NCI-H460 (cell line): ENCODE data around the gene FN1. TPM values are rescaled to one million over a fixed set of nuclear protein-coding genes. Genes with fewer than 3 reads are reported as not detected.
"Not testable (repeated sequence)": the region's sequence is repeated elsewhere in the genome, so short reads cannot be mapped to it uniquely, and the experiment has no call there.

Experiments used
- DNase-seq: peaks from one replicate; pipeline ENCODE4 v3.0.0-alpha.2; 2016; ENCODE audit warnings: low read depth; ENCODE audit errors: extremely low read depth
- total RNA-seq: library from RNA; depleted of rRNA; stranded (reverse); fragments of >200 nt; shearing (Covaris generic); gene quantifications from 2 replicates; pipeline ENCODE4 v1.2.3, GENCODE V29; 2014

Gene FN1
- total RNA-seq, 1 experiment from 2014 or later = 1,236 TPM

DNA sequence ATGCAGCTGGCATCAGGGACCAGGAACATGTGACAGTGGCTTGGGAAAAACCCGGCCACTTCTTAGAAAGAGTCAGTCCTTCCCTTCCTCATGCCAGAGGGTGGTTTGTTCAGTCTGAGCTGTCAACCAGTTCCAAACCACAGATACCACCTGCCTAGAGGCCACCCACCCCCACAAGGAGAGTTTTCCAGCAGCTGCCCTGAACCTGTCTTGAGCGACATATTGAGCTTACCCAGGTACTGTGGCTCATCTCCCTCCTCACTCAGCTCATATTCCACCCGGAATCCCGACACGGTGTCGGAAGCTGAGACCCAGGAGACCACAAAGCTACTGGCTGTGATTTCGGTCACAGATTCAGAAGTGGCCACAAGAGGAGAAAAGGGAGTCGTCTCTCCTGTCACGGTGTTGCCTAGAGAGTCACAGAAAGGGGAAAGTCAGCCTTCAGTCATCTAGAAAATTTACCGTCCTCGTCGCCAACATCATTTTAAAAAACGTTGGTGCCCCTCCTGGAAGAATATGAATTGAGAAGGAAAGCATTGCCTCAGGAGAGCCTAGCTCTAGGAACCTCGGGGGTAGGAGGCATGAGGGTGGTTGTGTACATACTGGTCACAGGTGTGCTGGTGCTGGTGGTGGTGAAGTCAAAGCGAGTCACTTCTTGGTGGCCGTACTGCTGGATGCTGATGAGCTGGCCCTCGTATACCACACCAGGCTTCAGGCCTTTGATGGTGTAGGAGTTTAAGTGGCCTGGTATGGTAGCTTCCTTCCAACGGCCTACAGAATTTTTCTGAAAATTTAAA, 26.3 kb downstream of the FN1 start:
- no peak for DNase-seq

DNA sequence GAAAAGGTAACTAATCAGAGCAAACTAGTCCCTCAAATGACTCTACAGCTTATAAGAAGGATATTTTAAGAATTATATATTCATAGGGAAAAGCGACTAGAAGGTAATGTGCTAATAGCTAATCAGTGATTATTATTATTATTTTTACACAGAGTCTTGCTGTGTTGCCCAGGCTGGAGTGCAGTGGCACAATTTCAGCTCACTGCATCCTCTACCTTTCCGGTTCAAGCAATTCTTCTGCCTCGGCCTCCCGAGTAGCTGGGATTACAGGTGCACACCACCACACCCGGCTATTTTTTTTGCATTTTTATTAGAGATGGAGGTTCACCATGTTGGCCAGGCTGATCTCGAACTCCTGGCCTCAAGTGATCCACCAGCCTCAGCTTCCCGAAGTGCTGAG, 27.4 kb downstream of the FN1 start:
- not testable (repeated sequence) for DNase-seq

DNA sequence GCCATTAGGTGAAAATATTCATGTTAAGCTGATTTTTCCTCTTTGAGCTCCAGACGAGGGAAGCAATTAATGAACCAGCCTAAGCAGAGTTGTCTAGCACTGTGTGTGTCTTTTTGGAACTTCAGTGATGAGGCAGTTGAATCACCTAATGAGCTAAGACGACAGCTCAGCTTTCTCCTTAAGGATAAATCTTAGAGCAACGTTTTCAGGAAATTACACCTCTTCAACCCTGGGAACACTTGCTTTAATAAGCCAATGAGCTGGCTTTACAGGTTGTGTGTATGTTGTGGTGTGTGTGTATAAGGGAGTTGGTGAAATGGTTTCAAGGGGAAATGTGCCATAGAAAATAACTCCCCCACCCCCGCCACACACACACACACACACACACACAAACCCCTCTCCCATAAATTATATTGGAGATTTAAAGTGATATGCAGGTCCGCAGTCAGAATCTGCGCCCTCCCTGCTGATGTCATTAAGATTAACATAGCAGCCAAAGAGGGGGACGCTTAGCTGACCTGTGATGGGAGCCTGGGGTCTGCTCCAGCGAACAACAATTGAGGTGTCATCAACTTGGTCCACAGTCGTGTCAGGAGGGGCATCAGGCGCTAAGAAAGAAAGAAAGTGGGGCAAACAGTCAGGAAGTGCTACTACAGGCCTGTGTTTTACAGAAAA, 28.1 kb downstream of the FN1 start:
- DNase-seq = no peak

DNA sequence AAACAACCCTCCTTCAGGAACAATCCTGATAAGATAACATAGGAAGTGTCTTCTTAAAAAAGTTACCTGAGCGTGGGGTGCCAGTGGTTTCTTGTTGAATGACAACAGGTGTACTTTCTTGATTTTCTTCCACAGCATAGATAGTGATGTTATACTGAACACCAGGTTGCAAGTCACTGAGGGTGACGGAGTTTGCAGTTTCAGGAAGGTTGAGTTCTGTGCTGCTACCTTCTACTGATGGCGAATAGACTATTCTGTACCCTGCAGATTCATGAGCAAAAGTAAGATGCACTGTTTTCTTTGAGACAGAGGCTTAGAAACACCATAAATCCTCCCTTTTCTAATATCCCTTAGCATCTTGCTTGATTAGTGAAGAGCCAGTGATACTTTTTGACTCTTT, 28.8 kb downstream of the FN1 start:
- DNase-seq = no peak

DNA sequence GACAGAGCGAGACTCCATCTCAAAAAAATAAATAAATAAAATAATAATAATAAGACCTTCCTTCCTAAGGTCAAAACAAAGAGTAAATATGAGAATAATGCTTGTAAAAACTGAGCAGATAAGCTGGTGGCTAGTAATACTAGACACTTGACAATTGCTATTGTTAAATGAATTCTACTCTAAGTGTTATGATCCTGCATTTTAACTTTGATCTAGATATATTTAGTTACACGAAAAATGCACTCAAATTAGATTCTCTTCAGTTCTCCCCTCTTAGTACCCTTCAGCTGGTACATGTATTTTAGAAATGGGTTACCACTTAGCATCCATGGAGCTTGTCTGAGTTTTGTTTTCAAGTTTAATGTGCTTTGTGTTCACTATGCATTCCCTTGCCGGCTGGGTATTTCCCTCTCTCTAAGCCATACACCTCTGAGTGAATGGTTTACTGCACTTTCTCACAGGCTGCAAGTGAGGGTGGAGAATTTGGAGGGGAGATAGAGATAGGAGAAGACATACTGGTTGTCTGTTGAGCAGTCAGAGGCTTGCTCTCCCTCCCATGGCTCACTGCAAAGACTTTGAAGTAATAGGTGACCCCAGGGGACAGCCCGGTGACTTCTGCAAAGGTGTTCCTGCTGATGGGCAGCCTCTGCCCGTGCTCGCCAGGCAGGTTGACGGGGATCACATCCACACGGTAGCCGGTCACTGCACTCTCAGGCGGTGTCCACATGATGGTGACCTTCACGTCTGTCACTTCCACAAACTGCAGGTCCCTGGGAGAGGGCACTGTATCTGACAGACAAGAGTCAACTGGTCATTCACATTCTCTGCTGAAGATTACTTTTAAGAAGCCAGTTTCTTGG, 29.9 kb downstream of the FN1 start:
- no peak for DNase-seq

- no peak for DNase-seq
Observed at GRCh38 chr2:215404348-215405012, 31.4 kb downstream of the FN1 start.

- DNase-seq = no peak
Observed at GRCh38 chr2:215403441-215404347, 32.2 kb downstream of the FN1 start.

DNA sequence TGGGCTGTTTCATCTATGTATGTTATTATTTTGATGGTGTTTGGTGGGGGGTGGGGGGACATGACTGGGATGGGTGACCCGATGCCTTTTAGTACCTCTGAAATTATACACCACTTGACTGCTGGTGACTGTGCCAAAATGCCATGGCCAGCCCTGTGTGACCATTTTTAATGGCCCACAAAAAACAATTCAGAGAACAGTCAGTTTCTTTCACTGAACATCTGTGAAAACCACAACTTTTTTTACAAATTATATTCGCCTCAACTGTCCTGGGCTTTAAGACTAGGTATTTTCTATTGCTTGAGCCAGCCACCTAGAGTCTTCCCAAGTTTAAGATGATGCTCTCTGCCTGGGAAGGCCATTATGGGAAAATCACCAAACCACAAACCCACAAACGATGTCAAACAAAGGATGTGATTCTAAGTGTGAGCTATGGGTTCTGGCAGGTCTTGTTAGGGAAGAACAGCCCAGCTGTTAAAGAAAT, 33.9 kb downstream of the FN1 start:
- DNase-seq = no peak

DNA sequence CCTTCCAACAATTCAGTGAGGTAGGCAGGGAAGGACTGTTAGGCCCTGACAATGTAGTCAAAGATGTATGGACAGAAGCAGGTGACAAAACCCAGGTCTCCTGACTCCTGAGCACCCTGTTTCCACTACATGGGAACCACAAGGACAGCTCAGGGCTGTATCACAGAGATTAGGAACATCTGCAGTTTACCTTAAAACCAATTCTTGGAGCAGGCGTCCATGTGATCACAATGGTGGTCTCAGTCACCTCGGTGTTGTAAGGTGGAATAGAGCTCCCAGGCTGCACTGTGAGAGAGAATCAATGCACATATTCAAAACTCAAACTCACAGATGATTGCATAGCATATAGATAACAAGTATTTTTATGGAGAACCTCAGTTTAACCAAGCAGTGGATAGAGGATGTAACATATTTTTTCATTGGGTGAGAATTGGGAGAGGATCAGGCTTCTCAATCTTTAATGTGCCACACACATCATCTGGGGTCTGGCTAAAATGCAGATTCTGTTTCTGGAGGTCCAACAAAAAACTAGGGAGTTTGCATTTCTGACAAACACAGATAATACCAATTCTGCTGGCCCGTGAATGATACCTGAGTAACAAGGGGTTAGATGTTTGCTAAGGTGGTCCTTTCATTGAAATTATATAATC, 36.7 kb downstream of the FN1 start:
- DNase-seq = no peak

DNA sequence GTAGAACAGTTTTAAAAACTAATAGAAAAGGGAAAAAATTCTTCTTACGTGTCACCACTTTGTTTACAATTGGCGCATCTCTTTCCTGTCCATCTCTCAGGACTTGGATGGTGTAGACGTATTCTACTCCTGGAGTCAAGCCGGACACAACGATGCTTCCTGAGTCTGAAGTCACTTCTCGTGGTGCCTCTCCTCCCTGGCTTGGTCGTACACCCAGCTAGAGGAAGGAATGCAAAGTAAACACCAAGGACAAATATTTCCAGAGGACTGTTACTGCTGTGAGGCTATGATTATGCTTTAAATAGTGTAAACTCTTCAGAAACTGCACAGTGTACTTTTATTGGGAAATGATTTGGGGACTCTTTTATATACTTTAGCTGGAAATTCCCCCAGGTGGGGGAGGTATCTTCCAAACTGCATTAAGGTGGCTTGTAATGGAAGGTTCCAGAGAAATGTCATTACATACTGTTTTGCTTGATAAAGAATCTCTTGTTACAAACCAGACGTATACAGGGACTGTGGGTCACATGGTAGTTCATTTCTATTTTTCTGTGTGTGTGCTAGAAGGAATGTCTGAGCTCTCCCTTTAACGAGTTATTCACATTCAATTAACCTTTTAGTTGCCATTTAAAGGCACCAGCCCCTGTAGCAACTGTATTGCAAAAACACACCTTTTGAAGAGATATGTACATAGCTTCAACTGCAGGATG, 38.1 kb downstream of the FN1 start:
- DNase-seq = no peak

DNA sequence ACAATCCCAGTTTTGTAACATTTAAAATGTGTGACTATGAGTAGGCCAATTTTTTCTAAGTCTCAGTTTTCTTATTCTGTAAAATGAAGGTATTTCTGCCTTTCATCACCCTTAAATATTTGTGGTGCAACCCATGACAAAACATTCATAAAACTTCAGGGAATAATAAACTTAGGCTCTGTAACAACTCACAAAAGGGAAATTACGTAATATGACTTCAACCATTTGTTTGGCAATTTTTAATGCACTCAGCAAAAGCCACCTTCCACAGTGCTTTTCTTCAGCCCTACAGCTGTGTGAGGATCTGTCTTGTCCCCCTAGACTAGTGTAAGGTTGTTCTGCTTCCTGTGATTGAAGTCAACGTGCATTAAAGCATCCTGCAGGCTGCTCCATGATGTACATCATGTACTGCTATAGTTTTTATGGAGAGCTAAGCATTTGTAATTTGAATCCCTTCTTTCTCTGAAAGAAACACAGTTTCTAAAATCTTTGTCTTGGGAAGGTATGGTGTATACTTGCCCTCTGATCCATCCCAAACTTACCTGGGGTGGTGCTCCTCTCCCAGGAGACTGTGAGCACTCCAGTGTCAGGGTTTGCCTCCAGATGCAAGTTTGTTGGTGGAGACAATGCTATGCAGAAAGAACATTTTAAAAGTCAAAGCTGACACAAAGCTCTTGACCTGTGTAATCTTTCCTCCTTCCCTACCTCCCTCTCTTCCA, 39.1 kb downstream of the FN1 start:
- DNase-seq = no peak

DNA sequence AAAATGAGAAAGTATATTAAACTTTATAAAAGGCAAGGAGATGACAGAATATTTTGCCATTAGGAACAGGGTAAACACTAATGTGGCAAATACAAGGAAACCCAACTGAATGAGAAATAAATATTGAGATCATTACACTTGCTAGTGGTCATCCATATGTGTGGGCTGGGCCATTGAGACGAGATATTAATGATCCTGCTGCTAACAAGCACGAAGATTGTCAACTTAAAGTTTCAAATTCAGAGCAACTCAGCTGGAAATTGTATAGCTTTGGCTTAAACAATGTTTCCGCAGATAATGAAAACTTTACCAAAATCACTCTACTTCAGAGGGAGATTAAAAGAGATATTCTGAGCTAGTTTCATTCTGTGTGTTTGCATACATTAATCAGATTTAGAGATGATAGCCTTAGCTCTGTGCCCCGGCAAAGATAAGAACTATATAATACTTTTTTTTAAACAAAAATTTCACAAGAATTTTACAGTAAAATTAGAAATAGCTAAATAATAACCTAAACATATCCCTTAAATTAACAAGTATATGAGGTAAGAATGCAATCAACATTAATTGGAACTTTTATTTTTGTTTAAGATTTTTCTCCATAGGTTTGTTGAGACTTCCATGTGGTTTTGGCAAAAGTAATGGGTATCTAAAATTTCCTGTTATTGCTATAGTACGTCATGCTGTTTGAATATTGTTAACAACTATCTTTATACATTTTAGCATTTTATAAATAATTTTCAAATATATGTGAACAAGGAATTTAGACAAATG, 40.0 kb downstream of the FN1 start:
- no peak for DNase-seq

GRCh38 chr2:215394102-215394805, 41.6 kb downstream of the FN1 start:
- no peak for DNase-seq

GRCh38 chr2:215392687-215393270, 43.1 kb downstream of the FN1 start:
- DNase-seq = no peak

DNA sequence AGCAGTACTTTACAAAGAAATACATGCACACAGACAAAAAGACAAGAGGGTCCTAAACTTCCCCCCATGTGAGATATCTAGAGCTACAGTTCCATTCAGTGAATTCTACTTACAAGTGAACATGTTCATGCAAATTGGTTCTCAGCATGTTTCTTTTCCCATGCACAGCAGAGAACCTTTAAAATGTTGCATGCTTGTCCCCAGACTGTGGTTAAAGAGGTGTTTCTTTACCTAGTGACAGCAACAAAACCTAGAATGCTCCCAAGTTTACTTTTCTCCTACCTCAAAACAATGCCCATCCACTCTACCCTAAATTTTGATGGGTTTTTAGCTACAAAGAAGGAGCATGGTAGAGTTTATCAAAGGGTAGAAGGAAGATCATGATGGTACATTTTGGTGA, 43.7 kb downstream of the FN1 start:
- no peak for DNase-seq

DNA sequence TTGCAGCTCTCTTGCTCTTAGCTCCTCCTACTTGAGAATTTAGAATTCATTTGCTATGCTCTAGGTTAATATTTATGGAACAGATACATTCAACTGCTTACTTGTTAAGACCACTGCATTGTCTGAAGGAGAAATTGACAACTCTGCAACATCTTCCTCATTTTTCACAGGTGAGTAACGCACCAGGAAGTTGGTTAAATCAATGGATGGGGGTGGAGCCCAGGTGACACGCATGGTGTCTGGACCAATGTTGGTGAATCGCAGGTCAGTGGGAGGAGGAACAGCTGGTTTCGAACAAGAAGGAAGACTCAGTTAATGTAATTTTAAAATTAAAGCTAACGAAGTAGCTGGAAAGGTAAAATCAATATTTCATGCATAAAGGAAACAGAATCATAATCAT, 44.3 kb downstream of the FN1 start:
- no peak for DNase-seq
